ENCODE measurements around the gene PHKG2.
A peak's percentile ranks its signal among the peaks of the same experiment; 100 is the strongest.
"Not testable (repeated sequence)": the region's sequence is repeated elsewhere in the genome, so short reads cannot be mapped to it uniquely, and the experiment has no call there.

Gene PHKG2, protein sequence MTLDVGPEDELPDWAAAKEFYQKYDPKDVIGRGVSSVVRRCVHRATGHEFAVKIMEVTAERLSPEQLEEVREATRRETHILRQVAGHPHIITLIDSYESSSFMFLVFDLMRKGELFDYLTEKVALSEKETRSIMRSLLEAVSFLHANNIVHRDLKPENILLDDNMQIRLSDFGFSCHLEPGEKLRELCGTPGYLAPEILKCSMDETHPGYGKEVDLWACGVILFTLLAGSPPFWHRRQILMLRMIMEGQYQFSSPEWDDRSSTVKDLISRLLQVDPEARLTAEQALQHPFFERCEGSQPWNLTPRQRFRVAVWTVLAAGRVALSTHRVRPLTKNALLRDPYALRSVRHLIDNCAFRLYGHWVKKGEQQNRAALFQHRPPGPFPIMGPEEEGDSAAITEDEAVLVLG

DNA sequence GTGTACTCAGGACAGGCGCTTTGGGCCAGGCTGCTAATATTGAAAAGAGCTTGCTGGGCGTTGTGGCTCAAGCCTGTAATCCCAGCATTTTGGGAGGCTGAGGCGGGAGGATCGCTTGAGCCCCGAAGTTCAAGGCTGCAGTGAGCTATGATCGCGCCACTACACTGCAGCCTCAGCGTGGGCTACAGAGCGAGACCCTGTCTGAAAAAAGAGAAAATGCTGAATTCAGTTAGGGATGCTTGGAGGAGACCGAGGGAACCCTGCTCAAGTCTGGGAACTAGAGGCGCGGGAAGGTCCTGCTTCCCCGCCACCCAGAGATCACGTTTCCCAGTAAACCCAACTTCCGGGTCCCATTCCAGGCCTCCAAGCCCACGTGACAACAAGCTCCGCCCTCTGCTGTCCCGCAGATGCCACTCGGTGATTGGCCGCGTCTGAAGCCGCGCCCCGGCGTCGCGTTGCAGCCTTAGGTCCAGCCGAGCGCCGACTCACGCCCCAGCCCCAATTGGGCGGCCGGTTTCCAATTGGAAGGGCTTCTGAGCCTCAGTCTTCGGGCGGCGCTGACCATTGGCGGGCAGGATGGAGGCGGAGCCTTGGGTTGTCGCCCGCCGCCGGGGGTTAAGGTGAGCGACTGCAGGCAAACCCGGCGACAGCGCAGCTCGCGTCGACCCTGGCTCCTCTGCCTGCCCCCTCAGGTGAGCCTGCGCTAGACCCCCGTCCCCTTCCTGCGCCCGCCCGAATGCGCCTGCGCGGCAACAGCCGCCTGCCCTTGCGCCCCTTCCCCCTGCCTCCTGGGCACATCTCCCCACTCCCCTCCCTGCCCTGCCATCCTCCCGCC is at the start of gene PHKG2:
PHKG2 (plus strand) TSS at position 627 of the 835 bp plus-strand sequence. CDS start 396 bp downstream, outside the sequence.
- DNase-seq, result peak; percentile 98

DNA sequence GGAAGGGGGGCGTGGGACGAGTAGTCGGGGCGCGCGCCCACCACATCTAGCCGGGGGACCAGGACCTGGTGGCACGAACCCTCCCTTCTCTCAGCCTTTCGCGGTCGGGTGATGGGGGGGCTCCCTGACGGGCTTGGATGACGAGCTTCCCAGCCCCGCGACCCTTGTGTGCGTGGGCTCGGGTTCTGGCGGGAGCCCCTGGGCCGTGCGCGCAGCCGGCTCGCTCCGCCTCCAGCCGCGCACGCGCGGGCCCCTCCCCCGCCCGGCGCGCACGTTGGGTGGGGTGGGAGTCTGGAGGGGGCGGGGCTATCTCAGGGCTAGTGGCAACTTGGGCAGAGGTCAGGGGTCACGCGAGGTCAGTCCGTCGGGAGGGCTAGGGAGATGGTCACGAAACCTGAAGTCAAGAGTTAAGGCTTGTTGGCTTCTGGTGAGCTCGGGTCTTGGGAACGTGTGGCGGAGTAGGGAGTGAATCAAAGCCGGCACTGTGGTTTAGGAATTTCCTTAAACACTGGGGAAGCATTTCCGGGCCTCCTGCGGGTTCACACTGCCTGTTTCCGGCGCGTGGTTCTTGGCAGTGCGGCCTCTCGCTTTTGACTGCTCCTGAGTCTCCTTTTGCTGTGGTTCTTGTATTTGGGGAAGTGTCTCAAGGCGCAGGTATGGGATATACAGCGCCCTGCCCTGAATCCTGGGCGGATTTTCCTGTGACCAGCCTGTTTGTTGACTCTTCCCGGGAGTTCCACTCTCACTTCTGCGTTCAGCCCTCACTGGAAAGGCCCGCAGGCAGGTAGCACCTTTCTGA is 49.2 kb upstream of the PHKG2 start, which contains the start of gene SRCAP:
SRCAP (plus strand) TSS at position 356 of the 799 bp plus-strand sequence. CDS start 1,654 bp downstream, outside the sequence.
- peak; percentile 72 for DNase-seq

DNA sequence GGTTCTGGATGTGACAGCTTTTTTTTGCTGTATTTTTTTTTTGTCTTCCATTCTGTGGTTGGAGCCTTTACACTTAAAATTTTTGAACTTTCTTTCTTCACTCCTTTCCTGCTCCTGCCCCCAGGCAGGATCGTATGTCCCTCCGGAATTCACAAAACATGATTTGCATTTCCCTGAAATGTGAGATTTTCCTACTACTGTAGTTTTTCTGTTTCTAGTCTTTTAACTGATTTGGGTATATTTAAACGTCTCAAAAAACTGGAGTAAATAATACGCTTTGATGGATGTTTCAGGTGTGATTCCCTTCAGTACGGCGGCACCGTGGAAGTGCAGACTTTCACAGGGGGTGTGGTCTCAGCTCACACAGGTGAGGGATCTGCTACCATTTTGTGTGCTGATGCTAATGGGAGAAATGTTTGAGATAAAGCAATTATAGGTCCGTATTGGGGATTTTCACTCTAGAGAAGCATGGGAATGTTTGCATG is 48.6 kb upstream of the PHKG2 start:
- no peak for DNase-seq

DNA sequence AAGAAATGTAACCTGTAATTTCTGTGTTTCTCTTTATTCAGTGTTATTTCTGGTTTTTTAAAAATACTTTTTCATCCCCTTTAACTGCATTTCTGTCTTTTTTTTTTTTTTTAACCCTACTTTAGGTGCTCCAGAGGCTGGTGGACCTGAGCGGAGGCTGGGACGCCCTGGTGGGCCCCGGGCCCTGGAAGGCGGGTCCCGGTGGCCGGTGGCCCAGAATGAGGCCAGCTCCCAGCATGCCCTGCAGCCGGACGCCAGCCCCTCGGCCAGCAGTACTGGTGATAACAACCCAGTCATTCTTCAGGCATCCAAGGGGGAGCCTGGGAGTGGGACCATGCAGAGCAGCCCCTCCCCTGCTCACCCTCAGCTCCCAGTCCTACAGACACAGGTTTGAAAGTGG is 47.7 kb upstream of the PHKG2 start:
- DNase-seq, result no peak

DNA sequence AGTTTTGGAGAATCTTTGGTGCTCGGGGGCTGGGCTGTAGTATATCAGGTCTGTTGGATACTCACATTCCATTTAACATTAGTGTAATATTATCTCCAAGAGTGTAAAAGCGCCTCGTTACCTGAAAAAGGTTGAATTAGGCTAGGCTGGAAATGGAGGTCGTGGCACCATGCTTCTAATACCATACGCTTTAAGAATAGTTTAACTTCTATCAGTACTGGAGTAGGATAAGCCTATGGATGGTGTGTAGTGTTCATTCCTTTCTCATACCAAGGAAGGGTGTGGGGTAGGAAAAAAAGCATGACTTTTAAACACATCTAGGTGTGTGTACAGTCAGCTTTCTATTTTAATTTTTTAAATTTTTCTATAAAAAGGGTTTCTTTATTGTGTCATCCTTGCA is 47.3 kb upstream of the PHKG2 start:
- DNase-seq, result no peak

DNA sequence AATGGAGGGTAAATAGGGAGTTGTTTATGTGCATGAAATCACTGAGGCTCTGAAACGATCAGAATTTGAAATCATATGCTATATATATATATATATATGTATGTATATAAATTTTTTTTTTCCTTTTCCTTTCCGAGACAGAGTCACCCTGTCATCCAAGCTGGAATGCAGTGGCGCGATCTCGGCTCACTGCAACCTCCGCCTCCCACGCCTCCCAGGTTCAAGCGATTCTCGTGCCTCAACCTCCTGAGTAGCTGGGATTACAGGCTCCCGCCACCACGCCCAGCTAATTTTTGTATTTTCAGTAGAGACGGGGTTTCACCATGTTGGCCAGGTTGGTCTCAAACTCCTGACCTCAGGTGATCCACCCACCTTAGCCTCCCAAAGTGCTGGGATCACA is 45.2 kb upstream of the PHKG2 start:
- DNase-seq, result not testable (repeated sequence)

DNA sequence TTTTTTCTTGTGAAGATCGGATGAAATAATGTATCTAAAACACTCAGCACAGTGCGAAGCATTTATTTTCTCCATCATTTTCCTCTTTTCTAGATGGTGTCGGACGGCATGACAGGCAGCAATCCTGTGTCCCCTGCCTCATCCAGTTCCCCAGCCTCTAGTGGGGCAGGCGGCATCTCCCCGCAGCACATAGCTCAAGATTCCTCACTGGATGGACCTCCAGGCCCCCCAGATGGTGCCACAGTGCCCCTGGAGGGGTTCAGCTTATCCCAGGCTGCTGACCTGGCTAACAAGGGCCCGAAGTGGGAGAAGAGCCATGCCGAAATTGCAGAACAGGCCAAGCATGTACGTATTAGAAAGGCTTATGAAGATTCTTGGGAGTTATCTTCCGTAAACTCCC is 44.3 kb upstream of the PHKG2 start:
- DNase-seq, result no peak

DNA sequence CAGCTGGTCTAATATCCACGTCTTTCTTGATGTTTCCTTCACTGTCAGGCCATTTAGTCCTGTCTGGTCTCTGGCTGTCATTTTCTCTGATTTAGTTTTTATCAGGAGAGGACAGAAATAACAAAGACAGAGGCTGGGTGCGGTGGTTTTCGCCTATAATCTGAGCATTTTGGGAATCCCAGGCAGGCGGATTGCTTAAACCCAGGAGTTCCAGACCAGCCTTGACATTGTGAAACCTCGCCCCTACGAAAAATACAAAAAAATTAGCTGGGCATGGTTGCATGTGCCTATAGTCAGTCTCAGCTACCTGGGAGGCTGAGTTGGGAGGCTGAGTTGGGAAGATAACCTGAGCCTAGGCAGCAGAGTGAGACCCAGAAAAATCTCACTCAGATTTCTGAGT is 42.2 kb upstream of the PHKG2 start:
- no peak for DNase-seq

DNA sequence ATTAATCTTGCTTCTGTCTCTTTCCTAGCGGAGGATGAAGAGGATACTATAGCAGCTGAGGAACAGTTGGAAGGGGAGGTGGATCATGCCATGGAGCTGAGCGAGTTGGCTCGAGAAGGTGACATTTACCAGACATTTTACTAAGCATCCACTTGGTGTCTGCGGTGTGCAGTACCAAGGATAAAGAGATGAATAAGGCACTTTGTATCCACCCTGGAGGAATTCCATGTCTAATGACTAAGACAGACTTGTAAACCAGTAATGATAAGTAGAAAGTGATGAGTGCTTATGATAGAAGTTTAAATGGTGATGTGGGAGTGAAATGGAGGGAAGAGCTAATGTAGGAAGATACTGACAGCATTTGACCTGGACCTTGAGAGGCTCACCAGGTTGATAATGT is 37.3 kb upstream of the PHKG2 start:
- no peak for DNase-seq

DNA sequence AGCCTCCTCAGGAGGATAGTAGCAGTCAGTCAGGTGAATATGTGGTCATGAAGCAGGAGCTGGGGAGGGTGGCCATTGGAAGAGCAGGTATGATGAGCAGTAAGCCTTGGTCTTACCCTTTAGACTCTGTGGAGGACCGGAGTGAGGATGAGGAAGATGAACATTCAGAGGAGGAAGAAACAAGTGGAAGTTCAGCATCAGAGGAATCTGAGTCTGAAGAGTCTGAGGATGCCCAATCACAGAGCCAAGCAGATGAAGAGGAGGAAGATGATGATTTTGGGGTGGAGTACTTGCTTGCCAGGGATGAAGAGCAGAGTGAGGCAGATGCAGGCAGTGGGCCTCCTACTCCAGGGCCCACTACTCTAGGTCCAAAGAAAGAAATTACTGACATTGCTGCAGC is 36.5 kb upstream of the PHKG2 start:
- no peak for DNase-seq

DNA sequence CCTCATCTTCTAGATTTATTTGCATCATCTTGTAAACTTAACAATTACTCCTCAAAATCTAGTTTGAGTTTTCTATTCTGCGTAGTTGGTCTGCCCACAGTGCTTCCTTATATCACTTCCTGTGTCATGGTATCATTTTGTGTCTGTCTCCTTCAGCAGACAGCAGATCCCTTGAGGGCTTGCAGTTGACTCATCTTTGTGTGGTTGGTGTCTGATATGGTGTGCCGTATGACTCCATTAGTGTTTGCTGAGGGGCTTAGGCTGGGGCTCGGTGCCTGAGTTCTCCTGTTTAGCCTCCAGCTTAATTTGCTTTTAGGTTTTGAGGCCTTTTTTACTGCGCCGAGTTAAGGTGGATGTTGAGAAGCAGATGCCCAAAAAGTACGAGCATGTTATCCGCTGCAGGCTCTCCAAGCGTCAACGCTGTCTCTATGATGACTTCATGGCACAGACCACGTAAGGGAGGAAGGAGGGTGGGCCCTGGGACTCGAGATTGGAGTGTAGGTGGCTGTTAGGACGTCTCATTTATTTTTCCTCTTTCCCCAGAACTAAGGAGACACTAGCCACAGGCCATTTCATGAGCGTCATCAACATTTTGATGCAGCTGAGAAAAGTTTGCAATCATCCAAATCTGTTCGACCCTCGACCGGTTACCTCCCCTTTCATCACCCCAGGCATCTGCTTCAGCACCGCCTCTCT is 32.3 kb upstream of the PHKG2 start:
- no peak for DNase-seq

DNA sequence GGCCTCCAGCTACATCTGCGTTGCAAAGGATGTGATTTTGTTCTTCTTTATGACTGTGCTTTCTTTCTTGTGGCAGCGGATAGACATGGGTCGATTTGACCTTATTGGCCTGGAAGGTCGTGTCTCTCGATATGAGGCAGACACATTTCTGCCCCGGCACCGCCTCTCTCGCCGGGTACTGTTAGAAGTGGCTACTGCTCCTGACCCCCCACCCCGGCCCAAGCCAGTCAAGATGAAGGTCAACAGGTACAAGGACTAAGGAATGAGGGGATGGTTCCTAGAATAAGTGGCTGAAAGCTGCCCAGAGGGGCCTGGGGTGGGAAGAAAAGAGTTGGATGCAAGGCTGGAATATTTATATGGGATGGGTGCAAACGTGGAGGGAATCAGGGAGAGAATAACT is 28.1 kb upstream of the PHKG2 start:
- DNase-seq, result no peak

DNA sequence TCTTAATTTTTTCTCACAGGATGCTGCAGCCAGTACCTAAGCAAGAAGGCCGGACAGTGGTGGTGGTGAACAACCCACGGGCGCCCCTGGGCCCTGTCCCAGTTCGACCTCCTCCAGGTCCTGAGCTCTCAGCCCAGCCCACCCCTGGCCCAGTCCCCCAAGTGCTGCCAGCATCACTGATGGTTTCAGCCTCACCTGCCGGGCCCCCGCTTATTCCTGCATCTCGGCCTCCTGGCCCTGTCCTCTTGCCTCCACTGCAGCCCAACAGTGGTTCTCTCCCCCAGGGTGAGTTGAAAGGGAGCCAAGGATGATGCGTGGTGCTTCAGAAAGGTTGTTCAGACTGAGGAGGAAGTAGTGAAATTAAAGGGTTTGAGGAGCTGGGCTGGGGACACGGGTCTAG is 27.5 kb upstream of the PHKG2 start:
- DNase-seq, result no peak

DNA sequence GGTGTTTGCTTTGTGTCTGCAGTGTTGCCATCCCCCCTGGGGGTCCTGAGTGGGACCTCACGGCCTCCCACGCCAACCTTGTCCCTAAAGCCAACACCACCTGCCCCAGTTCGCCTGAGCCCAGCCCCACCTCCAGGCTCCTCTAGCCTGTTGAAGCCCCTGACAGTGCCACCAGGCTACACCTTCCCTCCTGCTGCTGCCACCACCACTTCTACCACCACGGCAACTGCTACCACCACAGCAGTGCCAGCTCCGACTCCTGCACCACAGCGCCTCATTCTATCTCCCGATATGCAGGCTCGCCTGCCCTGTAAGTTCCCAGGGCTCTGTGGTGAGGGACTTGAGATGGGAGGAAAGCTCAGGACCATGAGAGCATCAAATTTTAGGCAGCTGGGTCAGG is 27.1 kb upstream of the PHKG2 start:
- no peak for DNase-seq

DNA sequence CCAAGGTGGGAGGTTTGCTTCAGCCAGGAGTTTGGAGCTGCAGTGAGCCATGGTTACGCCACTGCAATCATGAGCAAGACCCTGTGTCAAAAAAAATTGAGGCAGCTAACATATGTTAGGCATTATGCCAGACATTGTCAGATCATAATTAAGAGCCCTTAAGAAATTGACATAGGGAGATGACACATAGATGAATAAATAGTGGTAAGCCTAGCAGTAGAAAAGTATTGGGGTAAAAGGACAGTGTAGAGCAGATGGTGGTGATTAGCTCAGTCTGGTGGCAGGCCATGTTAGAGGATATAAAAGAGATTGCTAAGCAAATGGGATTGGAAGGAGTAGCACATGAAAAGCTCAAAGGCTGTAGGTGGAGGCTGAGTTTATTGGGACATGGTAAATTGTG is 26.6 kb upstream of the PHKG2 start:
- DNase-seq, result no peak

DNA sequence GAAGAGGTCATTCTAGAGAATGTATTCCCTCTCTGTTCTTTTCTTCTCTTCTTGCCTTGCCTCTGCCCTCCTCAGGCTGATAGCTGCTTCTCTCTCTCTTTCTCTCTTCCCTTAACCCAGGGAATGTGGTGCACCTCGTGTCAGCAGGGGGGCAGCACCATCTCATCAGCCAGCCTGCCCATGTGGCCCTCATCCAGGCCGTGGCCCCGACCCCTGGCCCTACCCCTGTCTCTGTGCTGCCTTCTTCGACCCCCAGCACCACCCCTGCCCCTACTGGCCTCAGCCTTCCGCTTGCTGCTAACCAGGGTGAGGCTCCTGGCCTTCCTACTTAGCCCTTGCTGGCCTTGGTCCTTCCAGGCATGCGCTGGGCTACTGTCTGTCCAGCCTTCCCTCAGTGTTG is 25.8 kb upstream of the PHKG2 start:
- DNase-seq, result no peak

DNA sequence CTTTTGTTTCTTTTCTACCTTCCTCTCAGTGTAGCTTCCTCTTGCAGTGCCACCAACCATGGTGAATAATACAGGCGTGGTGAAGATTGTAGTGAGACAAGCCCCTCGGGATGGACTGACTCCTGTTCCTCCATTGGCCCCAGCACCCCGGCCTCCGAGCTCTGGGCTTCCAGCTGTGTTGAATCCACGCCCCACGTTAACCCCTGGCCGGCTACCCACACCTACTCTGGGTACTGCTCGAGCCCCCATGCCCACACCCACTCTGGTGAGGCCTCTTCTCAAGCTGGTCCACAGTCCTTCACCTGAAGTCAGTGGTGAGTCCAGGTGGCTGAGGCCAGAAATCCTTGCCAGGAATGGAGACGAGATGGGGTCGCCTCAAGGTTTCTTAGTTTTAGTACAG is 25.3 kb upstream of the PHKG2 start:
- DNase-seq, result no peak

DNA sequence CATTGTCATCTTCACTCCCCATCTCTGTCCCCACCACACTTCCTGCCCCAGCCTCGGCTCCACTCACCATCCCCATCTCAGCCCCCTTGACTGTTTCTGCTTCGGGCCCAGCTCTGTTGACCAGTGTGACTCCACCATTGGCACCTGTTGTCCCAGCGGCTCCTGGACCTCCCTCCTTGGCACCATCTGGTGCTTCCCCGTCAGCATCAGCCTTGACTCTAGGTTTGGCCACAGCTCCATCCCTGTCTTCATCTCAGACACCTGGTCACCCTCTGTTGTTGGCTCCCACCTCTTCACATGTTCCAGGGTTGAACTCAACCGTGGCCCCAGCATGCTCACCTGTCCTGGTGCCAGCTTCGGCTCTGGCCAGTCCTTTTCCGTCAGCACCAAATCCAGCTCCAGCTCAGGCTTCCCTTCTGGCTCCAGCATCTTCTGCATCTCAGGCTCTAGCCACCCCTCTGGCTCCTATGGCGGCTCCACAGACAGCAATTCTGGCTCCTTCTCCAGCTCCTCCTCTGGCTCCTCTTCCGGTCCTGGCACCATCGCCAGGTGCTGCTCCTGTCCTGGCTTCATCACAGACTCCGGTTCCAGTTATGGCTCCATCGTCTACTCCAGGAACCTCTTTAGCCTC is 24.4 kb upstream of the PHKG2 start:
- no peak for DNase-seq

DNA sequence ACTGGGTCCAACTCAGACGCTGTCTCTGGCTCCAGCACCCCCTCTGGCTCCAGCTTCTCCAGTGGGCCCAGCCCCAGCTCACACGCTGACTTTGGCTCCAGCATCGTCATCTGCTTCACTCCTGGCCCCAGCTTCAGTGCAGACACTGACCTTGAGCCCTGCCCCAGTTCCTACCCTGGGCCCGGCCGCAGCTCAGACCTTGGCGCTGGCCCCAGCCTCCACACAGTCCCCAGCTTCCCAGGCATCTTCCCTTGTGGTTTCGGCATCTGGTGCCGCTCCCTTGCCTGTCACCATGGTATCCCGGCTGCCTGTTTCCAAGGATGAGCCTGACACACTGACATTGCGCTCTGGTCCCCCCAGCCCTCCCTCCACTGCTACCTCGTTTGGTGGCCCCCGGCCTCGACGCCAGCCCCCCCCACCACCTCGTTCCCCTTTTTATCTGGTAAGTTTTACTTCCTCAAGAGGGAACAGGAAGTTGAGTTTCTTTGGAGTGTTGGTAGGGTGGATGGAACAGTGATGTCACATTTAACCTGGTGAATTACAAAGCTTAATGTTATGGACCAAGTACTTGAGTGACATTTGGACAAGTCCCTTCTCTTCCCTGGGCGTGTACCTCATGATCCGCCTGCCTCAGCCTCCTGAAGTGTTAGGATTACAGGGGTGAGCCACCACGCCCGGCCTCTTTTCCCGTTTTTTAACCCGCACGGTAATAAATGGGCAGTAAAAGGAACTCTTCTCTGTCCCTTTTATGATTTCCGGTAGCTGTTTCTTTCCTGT is 23.4 kb upstream of the PHKG2 start:
- DNase-seq, result no peak

DNA sequence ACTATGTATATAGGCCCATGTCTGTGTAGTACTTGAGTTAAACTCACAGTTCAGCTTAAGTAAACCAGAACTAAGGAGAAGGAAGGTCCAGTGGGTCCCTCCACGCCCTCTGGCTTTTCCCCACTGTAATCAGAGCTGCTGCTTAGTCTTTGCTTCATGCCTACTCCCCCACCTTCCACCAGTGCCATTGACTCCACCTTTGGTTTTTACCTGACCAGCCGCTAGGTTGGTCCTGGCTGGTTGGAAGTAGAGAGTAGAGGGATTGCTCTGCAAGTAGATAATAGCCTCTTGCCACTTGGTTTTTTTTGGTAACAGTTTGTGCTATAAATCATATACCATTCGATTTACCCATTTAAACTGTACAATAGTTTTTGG is 22.8 kb upstream of the PHKG2 start:
- no peak for DNase-seq

DNA sequence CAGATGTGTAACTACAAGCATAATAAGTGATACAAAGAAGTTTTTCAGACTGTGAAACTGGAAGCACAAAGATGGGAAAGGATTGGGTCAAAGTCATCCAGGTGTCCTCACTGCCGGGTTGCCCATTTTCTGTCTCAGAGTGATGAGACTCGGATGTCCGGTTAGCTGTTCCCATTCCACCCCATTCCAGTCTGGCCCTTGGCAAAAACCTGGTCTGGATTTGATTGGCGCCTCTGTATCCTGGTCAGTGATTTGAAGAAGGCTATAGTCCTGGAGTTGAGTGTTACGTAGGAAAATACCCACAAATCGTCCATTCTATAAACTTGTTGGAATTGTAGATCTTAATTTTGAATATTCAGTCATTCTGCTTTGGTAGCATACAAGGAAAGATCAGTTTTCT is 19.9 kb upstream of the PHKG2 start:
- no peak for DNase-seq
